ENCODE measurements around the gene TMEM256.

DNA sequence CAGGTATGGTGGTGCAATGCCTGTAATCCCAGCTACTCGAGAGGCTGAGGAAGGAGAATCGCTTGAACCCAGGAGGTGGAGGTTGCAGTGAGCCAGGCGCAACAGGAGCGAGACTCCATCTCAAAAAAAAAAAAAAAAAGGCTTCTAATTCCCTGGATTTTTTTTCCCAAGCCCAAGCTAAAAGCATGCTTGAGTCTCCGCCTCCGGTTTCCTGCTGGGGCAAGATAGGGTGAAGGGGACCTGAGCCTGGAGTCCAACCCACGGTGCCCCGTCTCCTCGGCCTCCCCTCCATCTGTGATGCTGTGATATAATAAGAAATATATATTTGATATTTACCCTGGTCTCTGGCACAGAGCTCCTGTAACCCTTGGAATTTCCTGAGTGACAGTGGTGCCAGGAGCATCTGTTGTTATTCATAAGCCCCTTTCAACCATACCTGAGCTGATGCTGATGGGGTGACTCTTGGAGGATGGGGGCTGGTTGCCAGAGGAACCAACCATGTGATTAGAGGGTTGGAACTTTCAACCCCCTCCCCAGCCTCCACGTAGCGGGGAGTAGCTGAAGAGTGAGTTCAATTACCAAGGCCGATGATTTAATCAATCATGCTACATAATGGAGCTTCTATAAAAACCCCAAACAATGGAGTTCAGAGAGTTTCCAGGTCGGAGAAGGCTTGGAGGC is 35.8 kb downstream of the TMEM256 start:
- TF ChIP-seq, protein P1, sequence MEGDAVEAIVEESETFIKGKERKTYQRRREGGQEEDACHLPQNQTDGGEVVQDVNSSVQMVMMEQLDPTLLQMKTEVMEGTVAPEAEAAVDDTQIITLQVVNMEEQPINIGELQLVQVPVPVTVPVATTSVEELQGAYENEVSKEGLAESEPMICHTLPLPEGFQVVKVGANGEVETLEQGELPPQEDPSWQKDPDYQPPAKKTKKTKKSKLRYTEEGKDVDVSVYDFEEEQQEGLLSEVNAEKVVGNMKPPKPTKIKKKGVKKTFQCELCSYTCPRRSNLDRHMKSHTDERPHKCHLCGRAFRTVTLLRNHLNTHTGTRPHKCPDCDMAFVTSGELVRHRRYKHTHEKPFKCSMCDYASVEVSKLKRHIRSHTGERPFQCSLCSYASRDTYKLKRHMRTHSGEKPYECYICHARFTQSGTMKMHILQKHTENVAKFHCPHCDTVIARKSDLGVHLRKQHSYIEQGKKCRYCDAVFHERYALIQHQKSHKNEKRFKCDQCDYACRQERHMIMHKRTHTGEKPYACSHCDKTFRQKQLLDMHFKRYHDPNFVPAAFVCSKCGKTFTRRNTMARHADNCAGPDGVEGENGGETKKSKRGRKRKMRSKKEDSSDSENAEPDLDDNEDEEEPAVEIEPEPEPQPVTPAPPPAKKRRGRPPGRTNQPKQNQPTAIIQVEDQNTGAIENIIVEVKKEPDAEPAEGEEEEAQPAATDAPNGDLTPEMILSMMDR (IDR thresholded peaks at IDR 0.05), result no peak
- TF ChIP-seq POLR2A (IDR thresholded peaks at IDR 0.05) (no peak), POLR2AphosphoS5 (IDR thresholded peaks at IDR 0.05; ENCODE audit: insufficient read depth in 1 of 2, low read depth in 1 of 2) (no peak)
